HG02571 (cell line): ENCODE results near the gene NCAPG2.

Source experiments
- ATAC-seq: cut with Tn5 transposase; IDR thresholded peaks from one replicate; pipeline ENCODE4 v1.9.1; 2021; ENCODE audit warnings: mild to moderate bottlenecking, moderate library complexity; ENCODE audit not compliant: unreplicated experiment

The NCAPG2 gene

GRCh38 chr7:158581440-158582088, 123.0 kb downstream of the NCAPG2 start:
- ATAC-seq: no peak
